Bronchial epithelial cell (primary cell): ENCODE measurements around the gene MFGE8. TPM values are rescaled to one million over a fixed set of nuclear protein-coding genes. Genes with fewer than 3 reads are reported as not detected.
A peak's percentile ranks its signal among the peaks of the same experiment; 100 is the strongest.

ENCODE experiments used
- DNase-seq: peaks from one replicate; pipeline ENCODE4 v3.0.0-alpha.2; 2010; ENCODE audit warnings: low read depth
- FAIRE-seq: peaks from 2 replicates; lab custom pipeline; 2011; peaks lifted over from hg19 to GRCh38; lab: Jason Lieb, UNC
- H3K27me3 ChIP-seq: 2 replicates; pipeline ENCODE4 v1.5.1; 2011; ENCODE audit warnings: low read length; ENCODE audit not compliant: control insufficient read depth, insufficient read depth
- H3K36me3 ChIP-seq: 2 replicates; pipeline ENCODE4 v1.5.1; 2011; ENCODE audit warnings: low read length; ENCODE audit not compliant: control insufficient read depth, insufficient read depth
- H3K4me3 ChIP-seq: 2 replicates; pipeline ENCODE4 v1.5.1; 2011; ENCODE audit warnings: mild to moderate bottlenecking, low read depth, low read length, control low read depth
- CTCF ChIP-seq: IDR thresholded peaks from 2 replicates; pipeline ENCODE4 v1.5.1; 2011; ENCODE audit warnings: mild to moderate bottlenecking, moderate library complexity, low read length, control low read depth, inconsistent platforms; ENCODE audit not compliant: insufficient read depth, severe bottlenecking
- total RNA-seq: library from RNA; depleted of rRNA; stranded (reverse); fragments of >200 nt; gene quantifications from 2 replicates; pipeline ENCODE4 v1.2.1, GENCODE V29; 2014

Gene MFGE8
- total RNA-seq, 1 donor from 2014 or later = 24.0 TPM

DNA sequence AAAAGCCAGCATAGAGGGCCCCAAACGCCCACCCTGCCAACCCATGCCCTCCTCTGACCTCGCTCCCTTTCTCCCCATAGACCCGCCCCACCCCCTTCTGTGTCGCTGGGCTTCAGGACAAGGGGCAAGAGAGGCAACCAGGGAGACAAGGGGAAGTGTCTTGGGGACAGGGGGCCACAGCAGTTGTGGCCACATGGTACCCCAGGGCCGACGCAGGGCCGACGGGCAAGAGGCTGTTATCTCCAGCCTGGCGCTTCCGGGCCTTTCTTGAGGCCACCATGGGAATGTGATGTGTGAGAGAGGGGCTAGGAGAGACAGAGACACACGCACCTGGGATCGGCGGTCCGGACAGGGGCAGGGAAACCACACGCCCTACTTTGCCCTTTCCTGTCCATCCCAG lies 14.4 kb downstream of the MFGE8 start:
- no peaks in the 10 kb centered on the region for H3K27me3 ChIP-seq
- DNase-seq (no peak), FAIRE-seq (no peak)
- TF ChIP-seq CTCF = no peak
- H3K4me3 ChIP-seq = no peak overlapping the region
- H3K36me3 ChIP-seq = no peaks in the 10 kb centered on the region

- peak; percentile 63 for TF ChIP-seq CTCF
- H3K4me3 ChIP-seq = no peak overlapping the region
- FAIRE-seq = no peak
- no peaks in the 10 kb centered on the region for H3K27me3 ChIP-seq
- H3K36me3 ChIP-seq = no peaks in the 10 kb centered on the region
- peak; percentile 71 for DNase-seq
These were observed 15.6 kb downstream of the MFGE8 start for GRCh38 chr15:88897456-88898194.

DNA sequence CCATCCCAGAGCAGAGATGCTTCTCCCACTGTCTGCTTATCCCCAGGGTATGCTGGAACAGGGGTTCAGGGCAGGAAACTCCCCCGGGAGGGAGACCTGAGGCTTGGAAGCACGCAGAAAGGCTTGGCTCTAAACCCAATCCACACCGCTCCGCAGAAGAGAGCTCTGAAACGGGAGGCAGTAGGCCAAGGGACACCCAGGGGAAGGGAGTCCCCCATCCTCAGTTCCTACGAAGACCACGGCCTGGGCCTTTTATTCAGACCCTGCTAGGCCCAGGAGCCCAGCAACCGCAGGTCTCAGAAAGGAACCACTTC lies 16.1 kb downstream of the MFGE8 start:
- FAIRE-seq = no peak
- H3K27me3 ChIP-seq = no peaks in the 10 kb centered on the region
- TF ChIP-seq CTCF = no peak
- H3K36me3 ChIP-seq = no peaks in the 10 kb centered on the region
- no peak overlapping the region for H3K4me3 ChIP-seq
- DNase-seq = no peak

- no peak overlapping the region for H3K4me3 ChIP-seq
- DNase-seq (no peak), FAIRE-seq (no peak)
- H3K27me3 ChIP-seq = no peaks in the 10 kb centered on the region
- TF ChIP-seq CTCF = no peak
- no peaks in the 10 kb centered on the region for H3K36me3 ChIP-seq
These were observed 16.7 kb downstream of the MFGE8 start for GRCh38 chr15:88896333-88897033.

- DNase-seq (no peak), FAIRE-seq (no peak)
- Histone ChIP-seq H3K27me3 (no peaks in the 10 kb centered on the region), H3K4me3 (peak within 1 kb of the TSS; percentile 41), H3K36me3 (no peaks in the 10 kb centered on the region)
- TF ChIP-seq CTCF = no peak
These were observed 18.1 kb downstream of the MFGE8 start, which contains the start of gene HAPLN3 for GRCh38 chr15:88894819-88895767. Gene HAPLN3 (minus strand): TSS chr15:88895544. CDS start chr15:88887298, 8,246 bp downstream.
